ENCODE results near the gene CCRL2. TPM values are rescaled to one million over a fixed set of nuclear protein-coding genes. Genes with fewer than 3 reads are reported as not detected.

The CCRL2 gene
- total and polyA plus RNA-seq, 9 of the 15 experiments (the other 6 are each of a cell fraction or from before 2014, with no cell fraction given), result 3.4 to 5.7 (median 4.0) TPM

- DNase-seq (ENCODE audit: extremely low read depth in 1 of 4, low spot score in 3 of 4) (no peak), ATAC-seq (no peak), FAIRE-seq (no peak)
- Histone ChIP-seq H3K9ac (ENCODE audit: insufficient read depth in 1 of 2, low read depth in 2 of 2, low read length in 2 of 2) (no peak overlapping the region), H3K4me2 (ENCODE audit: insufficient read depth, low read length) (no peak overlapping the region), H3K4me1 (replicated peaks in 1 of 2; ENCODE audit: control insufficient read depth in 2 of 2, insufficient read depth in 2 of 2, low read length in 2 of 2) (no peaks in the 10 kb centered on the region), H3K27ac (ENCODE audit: extremely low read depth, low read depth, low read length) (no peak overlapping the region), H2AFZ (ENCODE audit: low read depth, low read length) (no peak overlapping the region), H3K9me1 (ENCODE audit: control insufficient read depth, insufficient read depth, low read length) (no peaks in the 10 kb centered on the region), H3K9me3 (replicated peaks; ENCODE audit: control insufficient read depth, insufficient read depth, low read depth, low read length) (no peaks in the 10 kb centered on the region), H3K4me3 (no peak overlapping the region), H4K20me1 (replicated peaks; ENCODE audit: control insufficient read depth, insufficient read depth, low read length) (no peaks in the 10 kb centered on the region), H3K27me3 (ENCODE audit: control insufficient read depth in 2 of 2, insufficient read depth in 2 of 2, low read length in 2 of 2) (peaks cover 18 to 44% of the 10 kb centered on the region in 2 experiments), H3K36me3 (ENCODE audit: control insufficient read depth, insufficient read depth, low read length) (no peaks in the 10 kb centered on the region), H3K79me2 (ENCODE audit: control insufficient read depth, insufficient read depth, low read length) (no peaks in the 10 kb centered on the region)
- BruUV-seq (replicated peaks), result no TSS peak
- ChIA-PET CTCF (ENCODE audit: low intra/inter-chr PET ratio) (no interaction called here), POLR2A (interaction anchor here (0.6 to 0.7 kb wide), 2 partner anchors 140 to 243 kb away, joined by 3 read pairs; no protein-coding TSS in a partner anchor)
- intact Hi-C loops (cut with micrococcal nuclease) (no loop called here), in situ Hi-C loops (cut with MboI) (no loop called here)
- 8% methylated on average over 3 of the region's 3 CpGs for WGBS (ENCODE audit: insufficient coverage, low coverage, missing lambda C conversion rate)
- TF ChIP-seq SPI1 (IDR thresholded peaks at IDR 0.05; ENCODE audit: borderline replicate concordance, low read depth, low read length) (0 out of 2 replicates have a peak, but pooled peaks have one; percentile 42), TARDBP (IDR thresholded peaks at IDR 0.05) (no peak)
Observed at GRCh38 chr3:46438831-46439230, 31.8 kb downstream of the CCRL2 start.

DNA sequence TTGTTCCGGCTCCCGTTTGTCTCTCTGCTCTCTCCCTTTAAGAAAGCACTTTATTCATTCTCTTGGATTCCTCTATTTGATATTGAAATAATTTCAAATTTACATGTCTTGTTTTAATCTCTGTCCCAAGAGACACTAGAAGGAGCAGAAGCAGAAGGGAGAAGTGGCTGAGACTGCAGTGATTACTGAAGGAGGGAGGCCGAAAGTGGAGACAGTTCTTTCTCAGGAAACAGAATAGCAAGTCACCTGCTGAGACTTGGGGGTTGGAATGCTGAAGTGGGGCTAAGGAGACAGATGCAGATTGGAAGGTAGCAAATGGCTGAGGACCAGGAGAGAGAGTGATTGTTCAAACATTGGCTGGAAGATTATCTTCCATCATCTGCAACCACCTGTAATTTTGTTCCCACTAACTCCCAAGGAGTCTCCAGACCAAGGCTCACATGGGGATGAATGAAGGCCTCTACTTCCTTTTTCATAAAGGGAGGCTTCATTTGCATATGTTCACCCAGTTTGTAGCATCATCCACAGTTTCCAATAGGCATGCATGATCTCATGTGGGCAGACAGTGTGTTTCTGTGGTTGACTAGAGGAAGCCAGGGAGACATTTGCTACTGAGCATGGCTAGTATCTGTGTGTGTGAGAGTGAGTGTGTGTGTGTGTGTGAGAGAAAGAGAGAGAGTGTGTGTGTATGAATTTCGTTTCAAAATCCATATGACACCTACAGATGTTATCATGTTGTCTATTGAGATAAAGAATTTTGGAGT lies 33.7 kb downstream of the CCRL2 start:
- H3K9me1 ChIP-seq (ENCODE audit: control insufficient read depth, insufficient read depth, low read length), result no peaks in the 10 kb centered on the region
- no peak overlapping the region for H3K4me2 ChIP-seq (ENCODE audit: insufficient read depth, low read length)
- TF ChIP-seq, protein P1, sequence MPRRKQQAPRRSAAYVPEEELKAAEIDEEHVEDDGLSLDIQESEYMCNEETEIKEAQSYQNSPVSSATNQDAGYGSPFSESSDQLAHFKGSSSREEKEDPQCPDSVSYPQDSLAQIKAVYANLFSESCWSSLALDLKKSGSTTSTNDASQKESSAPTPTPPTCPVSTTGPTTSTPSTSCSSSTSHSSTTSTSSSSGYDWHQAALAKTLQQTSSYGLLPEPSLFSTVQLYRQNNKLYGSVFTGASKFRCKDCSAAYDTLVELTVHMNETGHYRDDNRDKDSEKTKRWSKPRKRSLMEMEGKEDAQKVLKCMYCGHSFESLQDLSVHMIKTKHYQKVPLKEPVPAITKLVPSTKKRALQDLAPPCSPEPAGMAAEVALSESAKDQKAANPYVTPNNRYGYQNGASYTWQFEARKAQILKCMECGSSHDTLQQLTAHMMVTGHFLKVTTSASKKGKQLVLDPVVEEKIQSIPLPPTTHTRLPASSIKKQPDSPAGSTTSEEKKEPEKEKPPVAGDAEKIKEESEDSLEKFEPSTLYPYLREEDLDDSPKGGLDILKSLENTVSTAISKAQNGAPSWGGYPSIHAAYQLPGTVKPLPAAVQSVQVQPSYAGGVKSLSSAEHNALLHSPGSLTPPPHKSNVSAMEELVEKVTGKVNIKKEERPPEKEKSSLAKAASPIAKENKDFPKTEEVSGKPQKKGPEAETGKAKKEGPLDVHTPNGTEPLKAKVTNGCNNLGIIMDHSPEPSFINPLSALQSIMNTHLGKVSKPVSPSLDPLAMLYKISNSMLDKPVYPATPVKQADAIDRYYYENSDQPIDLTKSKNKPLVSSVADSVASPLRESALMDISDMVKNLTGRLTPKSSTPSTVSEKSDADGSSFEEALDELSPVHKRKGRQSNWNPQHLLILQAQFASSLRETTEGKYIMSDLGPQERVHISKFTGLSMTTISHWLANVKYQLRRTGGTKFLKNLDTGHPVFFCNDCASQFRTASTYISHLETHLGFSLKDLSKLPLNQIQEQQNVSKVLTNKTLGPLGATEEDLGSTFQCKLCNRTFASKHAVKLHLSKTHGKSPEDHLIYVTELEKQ (CRISPR knock-in tag; IDR thresholded peaks at IDR 0.05), result no peak
- no peak for TF ChIP-seq XRCC3 (IDR thresholded peaks at IDR 0.05)
- 0 out of 2 replicates have a peak, but pooled peaks have one; percentile 34 for TF ChIP-seq ELF2 (CRISPR knock-in tag; IDR thresholded peaks at IDR 0.05)
- TF ChIP-seq, protein P2, sequence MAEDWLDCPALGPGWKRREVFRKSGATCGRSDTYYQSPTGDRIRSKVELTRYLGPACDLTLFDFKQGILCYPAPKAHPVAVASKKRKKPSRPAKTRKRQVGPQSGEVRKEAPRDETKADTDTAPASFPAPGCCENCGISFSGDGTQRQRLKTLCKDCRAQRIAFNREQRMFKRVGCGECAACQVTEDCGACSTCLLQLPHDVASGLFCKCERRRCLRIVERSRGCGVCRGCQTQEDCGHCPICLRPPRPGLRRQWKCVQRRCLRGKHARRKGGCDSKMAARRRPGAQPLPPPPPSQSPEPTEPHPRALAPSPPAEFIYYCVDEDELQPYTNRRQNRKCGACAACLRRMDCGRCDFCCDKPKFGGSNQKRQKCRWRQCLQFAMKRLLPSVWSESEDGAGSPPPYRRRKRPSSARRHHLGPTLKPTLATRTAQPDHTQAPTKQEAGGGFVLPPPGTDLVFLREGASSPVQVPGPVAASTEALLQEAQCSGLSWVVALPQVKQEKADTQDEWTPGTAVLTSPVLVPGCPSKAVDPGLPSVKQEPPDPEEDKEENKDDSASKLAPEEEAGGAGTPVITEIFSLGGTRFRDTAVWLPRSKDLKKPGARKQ (CRISPR knock-in tag; IDR thresholded peaks at IDR 0.05), result no peak
- TF ChIP-seq ZC3H4 (CRISPR knock-in tag; IDR thresholded peaks at IDR 0.05; ENCODE audit: borderline replicate concordance), result no peak
- POLR2A ChIA-PET, result no interaction called here
- in situ Hi-C loops (cut with MboI) (no loop called here), intact Hi-C loops (cut with micrococcal nuclease) (no loop called here)
- peaks cover 21 to 54% of the 10 kb centered on the region in 2 experiments for H3K27me3 ChIP-seq (ENCODE audit: control insufficient read depth in 2 of 2, insufficient read depth in 2 of 2, low read length in 2 of 2)
- H4K20me1 ChIP-seq (replicated peaks; ENCODE audit: control insufficient read depth, insufficient read depth, low read length), result no peaks in the 10 kb centered on the region
- no peak overlapping the region for H2AFZ ChIP-seq (ENCODE audit: low read depth, low read length)
- CTCF ChIA-PET (ENCODE audit: low intra/inter-chr PET ratio), result no interaction called here
- WGBS (ENCODE audit: insufficient coverage, low coverage, missing lambda C conversion rate), result 0% methylated on average over 4 of the region's 4 CpGs
- no TSS peak for BruUV-seq (replicated peaks)
- ATAC-seq (no peak), FAIRE-seq (no peak), DNase-seq (ENCODE audit: extremely low read depth in 1 of 4, low spot score in 3 of 4) (no peak)
- H3K79me2 ChIP-seq (ENCODE audit: control insufficient read depth, insufficient read depth, low read length), result no peaks in the 10 kb centered on the region
- H3K9me3 ChIP-seq (replicated peaks; ENCODE audit: control insufficient read depth, insufficient read depth, low read depth, low read length), result no peaks in the 10 kb centered on the region
- H3K9ac ChIP-seq (ENCODE audit: insufficient read depth in 1 of 2, low read depth in 2 of 2, low read length in 2 of 2), result no peak overlapping the region
- no peak overlapping the region for H3K4me3 ChIP-seq
- H3K27ac ChIP-seq (ENCODE audit: extremely low read depth, low read depth, low read length), result no peak overlapping the region
- no peaks in the 10 kb centered on the region for H3K36me3 ChIP-seq (ENCODE audit: control insufficient read depth, insufficient read depth, low read length)
- H3K4me1 ChIP-seq (replicated peaks in 1 of 2; ENCODE audit: control insufficient read depth in 2 of 2, insufficient read depth in 2 of 2, low read length in 2 of 2), result no peaks in the 10 kb centered on the region
